Activated CD4-positive, alpha-beta T cell treated with anti-CD3 and anti-CD28 coated beads for 1 hour (primary cell): ENCODE data around the gene PLXNB3.

ENCODE experiments used
- DNase-seq: peaks from one replicate; pipeline ENCODE4 v3.0.0-alpha.2; 2020

The PLXNB3 gene

GRCh38 chrX:153819384-153820040 lies 55.5 kb downstream of the PLXNB3 start:
- no peak for DNase-seq

GRCh38 chrX:153820601-153821000 lies 56.6 kb downstream of the PLXNB3 start:
- DNase-seq = no peak

- no peak for DNase-seq
Observed at GRCh38 chrX:153821066-153821465, 57.0 kb downstream of the PLXNB3 start.

GRCh38 chrX:153824348-153824747 lies 60.3 kb downstream of the PLXNB3 start:
- DNase-seq = no peak

GRCh38 chrX:153825042-153825441 lies 61.0 kb downstream of the PLXNB3 start:
- DNase-seq = no peak
